Vagina (tissue), 2 donors: Measurements from ENCODE around the gene TMEM259.

Source experiments
- CTCF ChIP-seq, 3 experiments: fragments of 450-650 bp in 2 of 3; fragments of 200-600 bp in 1 of 3; sonication (generic) in 1 of 3; IDR thresholded peaks; one replicate each; pipeline ENCODE4 v1.5.1; 2017 to 2019; ENCODE audit warnings: antibody characterized with exemption in 3 of 3, mild to moderate bottlenecking in 2 of 3, moderate library complexity in 2 of 3
- POLR2A ChIP-seq, 2 donors: fragments of 450-650 bp; IDR thresholded peaks; one replicate each; pipeline ENCODE4 v1.6.1; 2017; ENCODE audit warnings: antibody characterized with exemption in 2 of 2, mild to moderate bottlenecking in 2 of 2, moderate library complexity in 2 of 2
- POLR2AphosphoS5 ChIP-seq, 2 donors: sonication (generic); formaldehyde crosslinking; IDR thresholded peaks; one replicate each; pipeline ENCODE4 v1.9.0; 2017; ENCODE audit warnings: antibody characterized with exemption in 2 of 2, mild to moderate bottlenecking in 2 of 2, low read depth in 1 of 2; ENCODE audit not compliant: insufficient read depth in 1 of 2

DNA sequence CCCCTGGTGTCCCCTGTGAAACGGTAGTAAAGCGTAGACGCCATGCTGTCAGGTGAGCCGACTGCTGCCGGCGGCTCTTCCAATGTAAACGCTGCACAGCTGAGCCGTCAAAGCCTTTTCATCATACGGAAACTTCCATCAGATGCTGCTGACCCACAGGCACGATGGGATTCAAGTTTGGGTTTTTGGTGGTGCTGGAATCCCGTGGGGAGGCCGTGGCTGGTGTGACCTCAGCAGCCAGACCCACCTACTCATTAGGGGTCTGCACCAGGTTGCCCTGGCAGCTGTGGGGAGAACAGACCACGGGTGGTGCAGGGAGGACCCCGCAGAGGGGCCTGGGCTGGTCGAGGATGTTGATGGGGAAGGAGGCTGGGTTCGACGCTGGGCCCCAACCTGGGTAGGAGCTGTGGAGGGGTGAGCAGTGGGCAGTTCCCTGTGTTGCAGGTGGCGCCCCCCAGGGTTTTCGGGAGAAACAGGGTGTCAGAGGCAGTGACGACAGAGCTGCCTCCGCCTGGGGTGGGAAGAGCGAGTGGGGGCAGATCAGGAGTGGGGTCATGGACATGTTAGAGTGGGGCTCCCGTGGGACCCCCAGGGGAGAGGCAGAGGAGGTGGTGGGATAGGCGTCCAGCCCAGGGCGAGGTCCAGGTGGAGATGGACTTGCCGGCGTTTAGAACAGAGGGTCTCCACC, 14.1 kb downstream of the TMEM259 start:
- TF ChIP-seq CTCF (IDR thresholded peaks at IDR 0.05), result no peak
- no peak for TF ChIP-seq POLR2AphosphoS5 (IDR thresholded peaks at IDR 0.05; ENCODE audit: insufficient read depth in 1 of 2, low read depth in 1 of 2)
- no peak for TF ChIP-seq POLR2A (IDR thresholded peaks at IDR 0.05)
